PC-3 (cell line): Measurements from ENCODE around the gene BSDC1.

Experiments used
- CTCF ChIP-seq: fragments of 300-600 bp; sonication (generic); conservative IDR thresholded peaks from 2 replicates; pipeline ENCODE4 v1.5.1; 2017; ENCODE audit warnings: antibody characterized with exemption, low read depth, mild to moderate bottlenecking, low read length
- EZH2 ChIP-seq: fragments of 300-600 bp; sonication (generic); IDR thresholded peaks from one replicate; pipeline ENCODE4 v1.6.1; 2017; ENCODE audit warnings: antibody characterized with exemption, mild to moderate bottlenecking, low read length; ENCODE audit not compliant: unreplicated experiment

GRCh38 chr1:32377541-32378220, 16.6 kb downstream of the BSDC1 start:
- TF ChIP-seq CTCF = no peak
- no peak for TF ChIP-seq EZH2
